ENCODE results near the gene SPATA2.
"Not testable (repeated sequence)": the region's sequence is repeated elsewhere in the genome, so short reads cannot be mapped to it uniquely, and the experiment has no call there.

SPATA2 gene, protein sequence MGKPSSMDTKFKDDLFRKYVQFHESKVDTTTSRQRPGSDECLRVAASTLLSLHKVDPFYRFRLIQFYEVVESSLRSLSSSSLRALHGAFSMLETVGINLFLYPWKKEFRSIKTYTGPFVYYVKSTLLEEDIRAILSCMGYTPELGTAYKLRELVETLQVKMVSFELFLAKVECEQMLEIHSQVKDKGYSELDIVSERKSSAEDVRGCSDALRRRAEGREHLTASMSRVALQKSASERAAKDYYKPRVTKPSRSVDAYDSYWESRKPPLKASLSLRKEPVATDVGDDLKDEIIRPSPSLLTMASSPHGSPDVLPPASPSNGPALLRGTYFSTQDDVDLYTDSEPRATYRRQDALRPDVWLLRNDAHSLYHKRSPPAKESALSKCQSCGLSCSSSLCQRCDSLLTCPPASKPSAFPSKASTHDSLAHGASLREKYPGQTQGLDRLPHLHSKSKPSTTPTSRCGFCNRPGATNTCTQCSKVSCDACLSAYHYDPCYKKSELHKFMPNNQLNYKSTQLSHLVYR

DNA sequence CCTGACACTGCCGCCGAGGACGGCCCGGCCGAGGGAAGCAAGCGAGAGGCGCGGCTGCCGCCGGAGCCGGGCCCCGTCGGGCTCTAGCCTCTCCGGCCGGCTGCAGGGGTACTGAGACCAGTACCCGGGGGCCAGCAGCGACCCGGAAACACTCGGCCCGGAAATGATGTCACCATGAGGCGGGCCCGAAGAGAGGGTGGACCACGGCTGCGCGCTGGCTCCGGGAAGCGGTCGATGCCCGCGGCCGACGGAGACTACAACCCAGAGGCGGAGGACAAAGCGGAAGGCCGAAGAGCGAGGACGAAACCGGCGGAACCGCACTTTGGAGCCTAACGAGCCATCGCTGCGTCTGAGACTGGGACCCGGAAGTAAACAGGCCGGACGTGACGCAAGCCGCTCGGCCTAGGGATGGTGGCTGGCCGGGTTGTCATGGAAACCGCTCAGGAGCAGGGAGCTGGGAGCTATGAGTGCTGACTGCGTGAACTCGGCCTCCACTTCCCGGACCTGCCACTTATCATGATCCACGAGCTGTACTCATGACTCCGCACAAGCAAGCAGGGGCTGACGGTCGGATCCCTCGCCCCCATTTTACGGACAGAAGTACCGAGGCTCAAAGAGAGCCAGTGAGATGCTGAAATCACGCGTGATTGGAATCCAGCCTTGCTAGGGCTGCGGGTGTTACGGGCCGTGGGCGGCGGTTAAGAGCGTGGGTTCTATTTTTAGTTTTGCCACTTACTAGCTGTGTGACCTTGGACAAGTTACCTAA is at the start of gene SPATA2:
Gene SPATA2, minus strand, starts transcription at position 150 of the 766 bp plus-strand sequence. CDS start 7,039 bp downstream, outside the sequence.
- peak; percentile 88 for DNase-seq (ENCODE audit: low spot score)

DNA sequence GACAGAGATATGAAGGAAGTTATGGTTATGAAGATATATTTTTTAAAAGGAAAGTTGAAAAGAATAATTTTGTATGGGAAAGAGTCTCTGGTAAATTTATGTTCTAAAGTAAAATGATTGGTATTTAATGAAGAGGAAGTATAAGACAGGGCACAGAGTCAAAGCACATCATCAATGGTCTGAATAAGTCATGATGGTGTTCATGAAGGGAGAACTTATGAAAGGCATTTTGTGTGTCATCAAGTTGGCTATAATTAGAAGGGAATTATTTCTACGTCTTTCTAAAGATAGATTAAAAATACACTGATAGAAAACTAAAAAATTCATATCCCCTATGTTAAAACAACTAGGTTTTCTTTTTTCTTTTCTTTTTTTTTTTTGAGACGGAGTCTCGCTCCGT is 46.1 kb upstream of the SPATA2 start:
- DNase-seq (ENCODE audit: low spot score): no peak

DNA sequence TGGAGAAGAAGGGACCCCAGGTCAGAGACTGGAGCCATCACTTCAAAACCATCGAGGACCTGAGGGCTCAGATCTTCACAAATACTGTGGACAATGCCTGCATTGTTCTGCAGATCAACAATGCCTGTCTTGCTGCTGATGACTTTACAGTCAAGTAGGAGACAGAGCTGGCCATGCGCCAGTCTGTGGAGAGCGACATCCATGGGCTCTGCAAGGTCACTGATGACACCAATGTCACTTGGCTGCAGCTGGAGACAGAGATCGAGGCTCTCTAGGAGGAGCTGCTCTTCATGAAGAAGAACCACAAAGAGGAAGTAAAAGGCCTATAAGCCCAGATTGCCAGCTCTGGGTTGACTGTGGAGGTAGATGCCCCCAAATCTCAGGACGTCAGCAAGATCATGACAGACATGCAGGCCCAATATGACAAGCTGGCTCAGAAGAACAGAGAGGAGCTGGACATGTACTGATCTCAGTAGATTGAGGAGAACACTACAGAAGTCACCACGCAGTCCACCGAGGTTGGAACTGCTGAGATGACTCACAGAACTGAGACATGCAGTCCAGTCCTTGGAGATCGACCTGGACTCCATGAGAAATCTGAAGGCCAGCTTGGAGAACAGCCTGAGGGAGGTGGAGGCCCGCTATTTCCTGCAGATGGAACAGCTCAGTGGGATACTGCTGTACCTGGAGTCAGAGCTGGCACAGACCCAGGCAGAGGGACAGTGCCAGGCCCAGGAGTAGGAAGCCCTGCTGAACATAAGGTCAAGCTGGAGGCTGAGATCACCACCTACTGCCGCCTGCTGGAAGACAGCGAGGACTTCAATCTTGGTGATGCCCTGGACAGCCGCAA is 42.0 kb upstream of the SPATA2 start:
- DNase-seq (ENCODE audit: low spot score): not testable (repeated sequence)

DNA sequence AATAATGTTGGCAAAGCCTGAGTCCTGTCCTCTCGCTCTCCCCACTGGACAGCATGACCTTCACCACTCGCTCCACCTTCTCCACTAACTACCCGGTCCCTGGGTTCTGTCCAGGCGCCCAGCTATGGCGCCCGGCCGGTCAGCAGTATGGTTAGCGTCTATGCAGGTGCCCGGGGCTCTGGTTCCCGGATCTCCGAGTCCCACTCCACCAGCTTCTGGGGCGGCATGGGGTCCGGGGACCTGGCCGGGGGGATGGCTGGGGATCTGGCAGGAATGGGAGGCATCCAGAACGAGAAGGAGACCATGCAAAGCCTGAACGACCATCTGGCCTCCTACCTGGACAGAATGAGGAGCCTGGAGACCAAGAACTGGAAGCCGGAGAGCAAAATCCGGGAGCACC is 41.4 kb upstream of the SPATA2 start:
- no peak for DNase-seq (ENCODE audit: low spot score)

DNA sequence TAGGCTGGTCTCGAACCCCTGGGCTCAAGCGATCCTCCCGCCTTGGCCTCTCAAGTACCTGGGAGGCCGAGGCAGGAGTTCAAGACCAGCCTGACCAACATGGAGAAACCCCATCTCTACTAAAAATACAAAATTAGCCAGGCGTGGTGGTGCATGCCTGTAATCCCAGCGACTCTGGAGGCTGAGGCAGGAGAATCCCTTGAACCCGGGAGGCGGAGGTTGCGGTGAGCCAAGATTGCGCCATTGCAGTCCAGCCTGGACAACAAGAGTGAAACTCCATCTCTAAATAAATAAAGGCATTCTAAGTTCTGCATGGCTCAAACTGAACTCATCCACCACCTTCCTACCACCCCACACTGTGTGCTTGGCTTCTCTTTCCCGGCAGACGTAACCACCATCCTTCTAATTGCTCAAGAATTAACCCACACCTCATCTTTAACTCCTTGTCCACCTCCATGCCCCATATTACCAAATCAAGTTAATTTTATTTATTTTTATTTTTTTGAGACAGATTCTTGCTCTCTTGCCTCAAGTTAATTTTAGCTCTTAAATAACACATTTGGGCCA is 40.6 kb upstream of the SPATA2 start:
- DNase-seq (ENCODE audit: low spot score): not testable (repeated sequence)

DNA sequence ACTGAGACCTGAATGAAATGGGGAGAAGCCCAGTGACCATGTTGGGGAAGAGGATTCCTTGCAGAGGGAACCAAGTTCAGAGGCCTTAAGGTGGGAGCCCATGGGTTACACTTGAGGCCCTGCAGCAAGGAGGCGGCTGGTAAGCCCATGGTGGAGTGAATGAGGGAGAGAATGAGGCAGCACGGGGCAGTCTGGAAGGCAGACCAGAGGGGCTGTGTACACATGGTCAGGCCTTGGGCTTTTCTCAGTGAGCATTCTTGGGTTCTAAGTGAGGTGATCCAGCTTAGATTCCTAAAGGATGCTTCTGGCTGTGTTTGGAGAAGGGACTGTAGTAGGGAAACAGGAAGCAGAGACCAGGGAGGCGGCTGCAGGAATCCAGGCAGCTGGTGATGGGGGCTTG is 39.8 kb upstream of the SPATA2 start:
- DNase-seq (ENCODE audit: low spot score): no peak

DNA sequence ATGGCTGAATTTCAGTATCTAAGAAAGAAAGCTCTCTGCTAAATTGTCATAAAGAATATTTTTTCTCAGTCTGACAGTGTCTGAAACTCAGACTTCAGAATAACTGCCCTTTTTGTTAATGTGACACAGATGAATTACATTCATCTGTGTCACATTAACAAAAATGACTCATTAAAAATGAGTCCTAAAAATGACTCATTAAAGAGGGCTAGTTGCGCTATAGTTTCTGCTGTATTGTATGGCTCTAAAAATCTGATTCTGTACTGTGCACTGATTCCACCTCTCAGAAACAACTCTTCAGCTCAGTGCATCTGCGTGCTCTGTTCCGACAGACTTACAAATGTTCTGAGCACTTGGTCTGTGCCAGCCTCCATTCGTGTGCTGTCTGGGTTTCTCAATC is 35.8 kb upstream of the SPATA2 start:
- no peak for DNase-seq (ENCODE audit: low spot score)

DNA sequence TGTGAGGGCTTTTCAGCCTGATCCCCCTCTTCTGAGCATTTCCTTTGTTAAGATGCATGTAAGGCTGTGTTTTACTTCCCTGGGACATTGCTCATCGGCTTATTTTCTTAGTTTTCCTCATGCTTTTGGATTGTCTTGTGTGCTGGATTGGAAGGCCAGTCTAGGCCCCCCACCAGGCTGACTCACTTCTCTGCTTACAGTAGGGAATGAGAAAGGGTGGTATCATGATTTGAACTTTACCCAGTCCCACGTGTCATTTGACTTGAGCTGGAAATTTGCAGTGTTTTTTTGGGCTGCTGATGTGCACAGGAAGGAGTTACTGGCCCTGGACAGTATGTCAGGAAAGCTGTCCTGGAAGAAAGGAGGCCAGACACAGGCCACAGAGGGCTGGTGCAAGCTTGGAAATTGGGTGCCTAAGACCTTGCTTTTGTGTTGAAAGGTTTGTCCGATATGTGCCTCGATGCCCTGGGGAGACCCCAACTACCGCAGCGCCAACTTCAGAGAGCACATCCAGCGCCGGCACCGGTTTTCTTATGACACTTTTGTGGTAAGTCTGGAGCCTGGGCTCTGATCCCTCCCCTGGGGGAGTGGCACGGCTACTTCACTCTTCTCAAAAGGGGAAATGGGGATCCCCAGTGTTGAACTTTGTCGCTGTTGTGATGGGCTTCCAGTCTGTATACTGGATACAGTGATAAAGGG is 33.6 kb upstream of the SPATA2 start:
- no peak for DNase-seq (ENCODE audit: low spot score)

DNA sequence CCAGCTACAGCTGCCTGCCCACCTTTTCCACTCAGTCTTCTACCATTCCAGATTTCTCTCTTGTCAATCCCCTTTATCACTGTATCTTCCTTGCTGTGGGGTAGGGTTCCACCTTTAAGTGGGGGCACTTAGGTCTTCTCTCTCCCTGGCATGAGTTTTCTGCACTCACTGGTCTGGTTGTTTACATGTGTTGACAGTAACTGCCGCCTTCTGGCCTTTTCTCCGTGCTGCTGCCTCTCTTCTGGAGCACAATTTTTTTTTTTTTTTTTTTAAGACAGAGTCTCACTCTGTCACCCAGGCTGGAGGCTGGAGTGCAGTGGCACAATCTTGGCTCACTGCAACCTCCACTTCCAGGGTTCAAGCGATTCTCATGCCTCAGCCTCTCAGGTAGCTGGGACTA is 32.8 kb upstream of the SPATA2 start:
- DNase-seq (ENCODE audit: low spot score): no peak

DNA sequence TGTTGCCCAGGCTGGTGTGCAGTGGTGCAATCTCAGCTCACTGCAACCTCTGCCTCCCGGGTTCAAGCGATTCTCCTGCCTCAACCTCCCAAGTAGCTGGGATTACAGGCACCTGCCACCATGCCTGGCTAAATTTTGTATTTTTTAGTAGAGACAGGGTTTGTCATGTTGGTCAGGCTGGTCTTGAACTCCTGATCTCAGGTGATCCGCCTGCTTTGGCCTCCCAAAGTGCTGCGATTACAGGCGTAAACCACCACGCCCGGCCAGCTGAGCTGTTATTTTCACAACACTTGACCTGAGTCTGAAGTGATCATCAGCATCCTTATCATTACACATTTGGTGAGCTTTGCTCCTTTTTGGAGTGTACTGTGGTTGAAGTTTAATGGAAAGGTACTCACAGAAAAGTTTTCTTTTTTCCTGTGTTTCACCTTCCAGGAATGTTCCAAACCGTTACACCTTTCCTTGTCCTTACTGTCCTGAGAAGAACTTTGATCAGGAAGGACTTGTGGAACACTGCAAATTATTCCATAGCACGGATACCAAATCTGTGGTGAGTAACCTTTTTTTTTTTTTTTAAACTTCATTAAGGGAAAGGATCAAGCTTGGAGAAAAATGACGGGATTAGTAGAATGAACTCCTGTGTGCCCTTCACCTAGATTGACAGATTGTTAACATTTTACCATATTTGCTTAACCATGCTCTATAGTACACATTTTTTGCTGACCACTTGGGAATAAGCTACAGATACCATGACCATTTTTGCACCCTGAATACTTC is 30.6 kb upstream of the SPATA2 start:
- DNase-seq (ENCODE audit: low spot score): no peak

DNA sequence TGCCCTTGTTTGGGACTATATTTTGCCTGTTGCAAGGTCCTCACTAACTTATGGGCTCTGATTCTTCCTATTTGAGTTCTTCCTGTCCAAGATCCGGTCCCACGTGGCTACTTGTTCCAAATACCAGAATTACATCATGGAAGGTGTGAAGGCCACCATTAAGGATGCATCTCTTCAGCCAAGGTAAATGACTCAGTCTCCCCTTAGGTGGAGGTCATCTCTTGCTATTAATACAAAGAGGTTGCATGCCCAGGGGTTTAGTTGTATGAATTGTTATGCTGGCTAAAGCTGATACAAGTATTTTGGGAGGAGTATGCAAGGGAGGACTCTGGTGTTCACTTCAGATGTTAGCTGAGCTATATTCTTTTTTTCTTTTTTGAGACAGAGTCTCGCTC is 30.0 kb upstream of the SPATA2 start:
- no peak for DNase-seq (ENCODE audit: low spot score)

DNA sequence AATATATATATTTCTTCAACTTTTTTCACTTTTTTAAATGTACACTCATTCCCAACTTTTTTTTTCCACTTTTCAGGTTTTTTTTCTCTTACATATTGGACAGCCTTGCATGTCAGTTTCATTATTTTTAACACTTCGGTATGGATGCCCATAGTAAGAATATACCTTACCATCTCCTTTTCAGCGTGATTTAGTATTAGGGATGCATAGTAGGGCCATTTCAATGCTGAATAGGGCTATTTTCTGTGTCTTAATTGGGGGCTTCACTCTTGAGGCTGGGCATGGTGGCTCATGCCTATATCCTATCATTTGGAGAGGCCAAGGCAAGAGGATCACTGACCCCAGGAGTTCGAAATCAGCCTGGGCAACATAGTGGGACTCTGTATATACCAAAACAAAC is 27.6 kb upstream of the SPATA2 start:
- no peak for DNase-seq (ENCODE audit: low spot score)

DNA sequence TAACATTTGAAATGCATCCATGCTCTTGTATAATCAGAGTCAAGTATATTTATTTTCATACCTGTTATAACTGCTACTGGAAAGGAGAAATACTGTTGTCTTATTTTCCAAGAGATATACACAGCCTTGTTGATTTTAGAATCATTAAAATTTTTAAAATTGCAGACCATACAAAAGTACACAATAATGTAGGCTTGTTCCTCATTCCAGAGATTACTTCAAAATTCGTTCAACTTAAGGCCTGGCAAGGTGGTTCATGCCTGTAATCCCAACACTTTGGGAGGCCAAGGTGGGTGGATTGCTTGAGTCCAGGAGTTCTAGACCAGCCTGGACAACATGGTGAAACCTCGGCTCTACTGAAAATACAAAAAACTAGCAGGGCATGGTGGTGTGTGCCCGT is 27.0 kb upstream of the SPATA2 start:
- DNase-seq (ENCODE audit: low spot score): no peak

DNA sequence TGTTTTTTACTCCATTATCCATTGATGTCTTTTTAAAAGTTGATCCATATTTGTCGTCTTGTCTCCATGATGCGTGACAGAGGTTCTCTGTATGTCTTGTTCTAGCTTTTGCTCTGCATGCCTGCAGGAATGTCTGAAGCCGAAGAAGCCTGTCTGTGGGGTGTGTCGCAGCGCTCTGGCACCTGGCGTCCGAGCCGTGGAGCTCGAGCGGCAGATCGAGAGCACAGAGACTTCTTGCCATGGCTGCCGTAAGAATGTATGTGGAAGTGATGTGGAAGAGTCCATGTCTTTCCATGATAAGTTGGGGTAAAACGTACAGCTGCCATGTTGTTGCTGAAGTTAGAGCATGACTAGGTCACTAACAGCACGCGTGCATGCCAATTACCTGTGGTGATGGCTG is 26.1 kb upstream of the SPATA2 start:
- no peak for DNase-seq (ENCODE audit: low spot score)

DNA sequence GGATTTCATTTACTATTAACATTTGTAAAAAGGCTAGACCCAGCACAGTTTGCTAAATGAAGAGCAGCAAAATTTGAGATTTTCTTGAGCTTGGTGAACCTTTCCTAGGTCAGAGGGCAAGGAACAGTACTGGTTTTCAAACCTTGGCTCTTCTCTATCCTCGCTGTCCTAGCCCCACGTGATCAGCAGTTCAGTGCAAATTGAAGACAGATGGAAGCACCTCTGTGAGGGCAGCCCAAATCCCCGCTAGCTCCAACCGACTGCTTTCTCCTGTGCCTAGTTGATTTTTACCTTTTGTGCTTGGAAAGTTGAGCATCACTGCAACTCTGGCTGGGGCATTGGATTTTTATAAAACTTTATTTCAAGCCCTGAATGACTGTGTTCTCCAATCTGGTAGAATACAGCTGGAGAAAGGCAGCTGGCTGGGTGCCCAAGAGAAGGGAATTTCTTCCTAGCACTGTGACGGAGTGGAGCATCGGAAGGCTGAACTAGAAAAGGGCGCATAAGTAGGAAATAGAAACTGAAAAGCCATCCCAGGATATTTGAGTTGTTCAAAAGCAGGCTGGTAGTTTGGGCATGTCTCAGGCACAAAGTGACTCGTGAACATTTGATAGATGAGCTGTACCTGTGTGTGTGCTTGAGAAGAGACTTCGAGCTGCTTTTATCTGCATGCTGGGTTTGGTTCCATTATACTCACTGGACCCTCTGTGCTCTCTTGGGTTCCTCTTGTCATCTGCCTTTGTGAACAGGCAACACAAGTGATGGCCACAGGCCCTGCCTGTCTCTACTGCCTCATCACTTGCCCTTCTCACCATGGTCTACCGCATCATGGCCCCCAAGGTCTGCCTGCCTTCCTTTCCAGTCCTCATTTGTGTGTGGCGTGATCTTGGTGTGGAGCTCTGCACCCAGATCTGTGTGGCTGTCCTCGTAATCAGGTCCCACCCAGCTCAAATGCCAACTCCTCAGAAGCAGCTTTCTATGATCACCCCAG is 23.1 kb upstream of the SPATA2 start:
- no peak for DNase-seq (ENCODE audit: low spot score)

DNA sequence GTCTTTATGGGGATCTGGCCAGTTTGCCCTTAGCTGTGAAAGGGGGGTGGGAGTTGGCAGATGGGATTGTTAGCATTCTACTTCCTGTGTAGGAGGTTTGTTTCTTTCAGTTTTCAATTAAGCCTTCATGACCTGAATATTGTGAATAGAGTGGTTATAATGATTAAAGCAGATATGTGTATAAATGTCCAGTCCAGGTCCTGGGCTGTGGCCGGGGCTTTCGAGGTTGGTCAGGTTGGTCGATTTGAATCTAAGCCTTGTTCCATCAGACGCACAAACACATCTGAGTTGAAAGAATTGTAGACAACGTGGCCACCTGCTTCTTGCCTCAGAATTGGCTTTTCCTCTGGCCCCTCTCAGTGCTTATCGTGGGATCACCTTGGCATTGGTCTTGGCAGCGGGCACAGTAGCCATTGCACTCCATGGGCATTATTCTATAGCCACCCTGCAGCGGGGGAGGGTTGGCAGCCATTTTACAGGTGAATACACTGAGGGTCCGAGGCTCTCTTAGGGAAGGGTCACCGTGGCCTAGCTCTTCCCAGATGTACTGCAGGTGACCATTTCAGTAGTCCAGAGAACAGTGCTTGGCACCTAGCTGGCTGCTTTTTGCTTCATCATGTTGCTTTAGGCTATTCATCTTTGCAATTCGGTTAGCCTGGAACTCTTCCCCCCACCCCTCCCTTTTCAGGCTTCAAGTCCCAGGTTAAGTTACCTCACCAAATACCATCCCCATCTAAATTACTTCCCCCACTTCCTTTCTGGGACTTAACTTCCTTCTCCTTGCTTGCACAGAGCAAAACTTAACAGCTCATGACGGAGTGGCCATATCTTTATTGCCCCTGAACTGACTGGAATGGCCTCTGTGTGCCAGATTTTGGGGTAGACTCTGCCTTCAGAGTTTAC is 21.9 kb upstream of the SPATA2 start:
- no peak for DNase-seq (ENCODE audit: low spot score)

DNA sequence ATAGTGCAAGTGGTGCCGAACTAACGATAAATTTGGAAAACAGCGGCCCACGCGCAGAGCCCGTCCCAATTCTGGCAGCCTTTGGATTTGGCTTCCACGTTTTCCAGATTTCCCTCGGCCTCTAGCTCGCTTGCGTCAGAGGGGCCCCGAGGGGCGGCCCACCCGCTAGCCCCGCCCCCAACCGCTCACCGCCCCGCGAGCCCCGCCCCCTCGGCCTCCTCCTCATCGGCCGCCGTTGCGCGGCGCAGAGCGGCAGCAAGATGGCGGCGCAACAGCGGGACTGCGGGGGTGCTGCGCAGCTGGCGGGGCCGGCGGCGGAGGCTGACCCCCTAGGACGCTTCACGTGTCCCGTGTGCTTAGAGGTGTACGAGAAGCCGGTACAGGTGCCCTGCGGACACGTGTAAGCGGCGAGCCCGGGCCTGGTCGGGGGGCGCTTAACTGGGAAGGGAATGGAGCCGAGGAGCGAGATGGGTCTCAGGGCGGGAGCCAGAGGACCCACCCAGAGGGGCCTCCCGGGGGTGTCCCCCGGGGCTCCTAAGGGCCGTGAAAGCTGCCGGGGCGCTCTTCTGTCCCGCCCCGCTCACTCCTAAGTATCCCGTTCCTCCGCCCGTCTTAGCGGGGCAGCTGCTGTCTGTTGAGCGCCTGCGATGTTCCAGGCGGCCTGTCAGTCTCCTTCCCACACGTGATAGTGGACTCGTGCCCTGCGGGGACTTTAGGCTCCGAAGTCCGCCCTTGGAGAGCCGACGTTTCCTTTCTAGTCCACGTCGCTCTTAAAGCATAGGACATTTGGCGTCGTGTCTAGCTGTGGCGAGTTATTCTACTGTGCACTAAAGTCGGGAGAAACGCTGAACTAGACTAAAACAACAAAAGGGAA is 21.1 kb upstream of the SPATA2 start, which contains the start of gene RNF114:
Gene RNF114, plus strand, starts transcription at position 245 of the 874 bp plus-strand sequence. Its CDS starts 16 bp downstream, at position 261.
- DNase-seq (ENCODE audit: low spot score): peak; percentile 91

Data from CD4-positive, alpha-beta T cell treated with Interleukin-15 for 4 hours (primary cell).